Measurements from ENCODE around the gene PERM1. TPM values are rescaled to one million over a fixed set of nuclear protein-coding genes. Genes with fewer than 3 reads are reported as not detected.

The PERM1 gene
- total and polyA plus RNA-seq, 9 of the 15 experiments (the other 6 are each of a cell fraction or from before 2014, with no cell fraction given) = not detected

DNA sequence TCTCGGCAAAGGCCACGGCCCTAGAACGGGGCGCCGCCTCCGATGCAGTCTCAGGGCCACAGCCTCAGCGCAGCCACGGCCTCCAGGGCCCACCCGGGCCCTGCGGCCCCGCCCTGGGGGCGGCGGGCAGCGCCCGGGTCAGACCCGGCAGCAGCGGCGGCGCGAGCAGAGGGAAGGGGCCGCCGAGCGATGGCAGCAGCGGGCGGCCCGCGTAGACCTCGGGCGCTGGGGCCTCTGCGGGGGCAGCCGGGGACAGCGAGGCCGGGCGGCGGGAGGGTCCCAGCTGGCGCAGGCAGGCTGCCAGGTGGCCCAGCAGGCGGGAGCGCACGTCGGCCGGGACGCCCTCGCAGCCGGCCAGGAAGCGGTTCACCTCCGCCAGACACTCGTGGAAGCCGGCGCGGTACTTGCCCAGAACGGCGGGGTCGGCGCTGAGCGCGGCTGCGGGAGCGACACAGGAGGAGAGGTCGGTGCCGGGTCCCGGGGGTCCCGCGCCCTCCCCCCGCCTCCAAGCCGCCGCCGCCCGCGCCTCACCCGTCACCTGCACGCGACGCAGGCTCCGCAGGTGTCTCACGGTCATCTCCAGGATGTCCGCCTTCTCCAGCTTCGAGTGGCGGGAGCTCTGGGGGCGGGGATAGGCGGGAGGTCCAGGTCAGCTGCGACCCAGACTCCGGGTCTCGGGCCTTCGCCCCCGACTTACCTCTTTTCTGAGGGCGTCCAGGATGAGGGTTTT lies 17.3 kb upstream of the PERM1 start (continued):
- TF ChIP-seq, protein P1, sequence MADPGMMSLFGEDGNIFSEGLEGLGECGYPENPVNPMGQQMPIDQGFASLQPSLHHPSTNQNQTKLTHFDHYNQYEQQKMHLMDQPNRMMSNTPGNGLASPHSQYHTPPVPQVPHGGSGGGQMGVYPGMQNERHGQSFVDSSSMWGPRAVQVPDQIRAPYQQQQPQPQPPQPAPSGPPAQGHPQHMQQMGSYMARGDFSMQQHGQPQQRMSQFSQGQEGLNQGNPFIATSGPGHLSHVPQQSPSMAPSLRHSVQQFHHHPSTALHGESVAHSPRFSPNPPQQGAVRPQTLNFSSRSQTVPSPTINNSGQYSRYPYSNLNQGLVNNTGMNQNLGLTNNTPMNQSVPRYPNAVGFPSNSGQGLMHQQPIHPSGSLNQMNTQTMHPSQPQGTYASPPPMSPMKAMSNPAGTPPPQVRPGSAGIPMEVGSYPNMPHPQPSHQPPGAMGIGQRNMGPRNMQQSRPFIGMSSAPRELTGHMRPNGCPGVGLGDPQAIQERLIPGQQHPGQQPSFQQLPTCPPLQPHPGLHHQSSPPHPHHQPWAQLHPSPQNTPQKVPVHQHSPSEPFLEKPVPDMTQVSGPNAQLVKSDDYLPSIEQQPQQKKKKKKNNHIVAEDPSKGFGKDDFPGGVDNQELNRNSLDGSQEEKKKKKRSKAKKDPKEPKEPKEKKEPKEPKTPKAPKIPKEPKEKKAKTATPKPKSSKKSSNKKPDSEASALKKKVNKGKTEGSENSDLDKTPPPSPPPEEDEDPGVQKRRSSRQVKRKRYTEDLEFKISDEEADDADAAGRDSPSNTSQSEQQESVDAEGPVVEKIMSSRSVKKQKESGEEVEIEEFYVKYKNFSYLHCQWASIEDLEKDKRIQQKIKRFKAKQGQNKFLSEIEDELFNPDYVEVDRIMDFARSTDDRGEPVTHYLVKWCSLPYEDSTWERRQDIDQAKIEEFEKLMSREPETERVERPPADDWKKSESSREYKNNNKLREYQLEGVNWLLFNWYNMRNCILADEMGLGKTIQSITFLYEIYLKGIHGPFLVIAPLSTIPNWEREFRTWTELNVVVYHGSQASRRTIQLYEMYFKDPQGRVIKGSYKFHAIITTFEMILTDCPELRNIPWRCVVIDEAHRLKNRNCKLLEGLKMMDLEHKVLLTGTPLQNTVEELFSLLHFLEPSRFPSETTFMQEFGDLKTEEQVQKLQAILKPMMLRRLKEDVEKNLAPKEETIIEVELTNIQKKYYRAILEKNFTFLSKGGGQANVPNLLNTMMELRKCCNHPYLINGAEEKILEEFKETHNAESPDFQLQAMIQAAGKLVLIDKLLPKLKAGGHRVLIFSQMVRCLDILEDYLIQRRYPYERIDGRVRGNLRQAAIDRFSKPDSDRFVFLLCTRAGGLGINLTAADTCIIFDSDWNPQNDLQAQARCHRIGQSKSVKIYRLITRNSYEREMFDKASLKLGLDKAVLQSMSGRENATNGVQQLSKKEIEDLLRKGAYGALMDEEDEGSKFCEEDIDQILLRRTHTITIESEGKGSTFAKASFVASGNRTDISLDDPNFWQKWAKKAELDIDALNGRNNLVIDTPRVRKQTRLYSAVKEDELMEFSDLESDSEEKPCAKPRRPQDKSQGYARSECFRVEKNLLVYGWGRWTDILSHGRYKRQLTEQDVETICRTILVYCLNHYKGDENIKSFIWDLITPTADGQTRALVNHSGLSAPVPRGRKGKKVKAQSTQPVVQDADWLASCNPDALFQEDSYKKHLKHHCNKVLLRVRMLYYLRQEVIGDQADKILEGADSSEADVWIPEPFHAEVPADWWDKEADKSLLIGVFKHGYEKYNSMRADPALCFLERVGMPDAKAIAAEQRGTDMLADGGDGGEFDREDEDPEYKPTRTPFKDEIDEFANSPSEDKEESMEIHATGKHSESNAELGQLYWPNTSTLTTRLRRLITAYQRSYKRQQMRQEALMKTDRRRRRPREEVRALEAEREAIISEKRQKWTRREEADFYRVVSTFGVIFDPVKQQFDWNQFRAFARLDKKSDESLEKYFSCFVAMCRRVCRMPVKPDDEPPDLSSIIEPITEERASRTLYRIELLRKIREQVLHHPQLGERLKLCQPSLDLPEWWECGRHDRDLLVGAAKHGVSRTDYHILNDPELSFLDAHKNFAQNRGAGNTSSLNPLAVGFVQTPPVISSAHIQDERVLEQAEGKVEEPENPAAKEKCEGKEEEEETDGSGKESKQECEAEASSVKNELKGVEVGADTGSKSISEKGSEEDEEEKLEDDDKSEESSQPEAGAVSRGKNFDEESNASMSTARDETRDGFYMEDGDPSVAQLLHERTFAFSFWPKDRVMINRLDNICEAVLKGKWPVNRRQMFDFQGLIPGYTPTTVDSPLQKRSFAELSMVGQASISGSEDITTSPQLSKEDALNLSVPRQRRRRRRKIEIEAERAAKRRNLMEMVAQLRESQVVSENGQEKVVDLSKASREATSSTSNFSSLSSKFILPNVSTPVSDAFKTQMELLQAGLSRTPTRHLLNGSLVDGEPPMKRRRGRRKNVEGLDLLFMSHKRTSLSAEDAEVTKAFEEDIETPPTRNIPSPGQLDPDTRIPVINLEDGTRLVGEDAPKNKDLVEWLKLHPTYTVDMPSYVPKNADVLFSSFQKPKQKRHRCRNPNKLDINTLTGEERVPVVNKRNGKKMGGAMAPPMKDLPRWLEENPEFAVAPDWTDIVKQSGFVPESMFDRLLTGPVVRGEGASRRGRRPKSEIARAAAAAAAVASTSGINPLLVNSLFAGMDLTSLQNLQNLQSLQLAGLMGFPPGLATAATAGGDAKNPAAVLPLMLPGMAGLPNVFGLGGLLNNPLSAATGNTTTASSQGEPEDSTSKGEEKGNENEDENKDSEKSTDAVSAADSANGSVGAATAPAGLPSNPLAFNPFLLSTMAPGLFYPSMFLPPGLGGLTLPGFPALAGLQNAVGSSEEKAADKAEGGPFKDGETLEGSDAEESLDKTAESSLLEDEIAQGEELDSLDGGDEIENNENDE (IDR thresholded peaks at IDR 0.05; ENCODE audit: low read depth, low read length) = no peak
- TF ChIP-seq POLR3A (IDR thresholded peaks at IDR 0.05; ENCODE audit: borderline replicate concordance, extremely low read depth, insufficient read depth, insufficient read length) (no peak), TOE1 (IDR thresholded peaks at IDR 0.05; ENCODE audit: borderline replicate concordance) (no peak), TOE1 (CRISPR knock-in tag; IDR thresholded peaks at IDR 0.05; ENCODE audit: borderline replicate concordance, low read depth) (no peak), SOX6 (IDR thresholded peaks at IDR 0.05) (no peak), ZNF174 (CRISPR knock-in tag; IDR thresholded peaks at IDR 0.05) (no peak), MAFF (IDR thresholded peaks at IDR 0.05; ENCODE audit: low read length) (no peak), ZNF224 (CRISPR knock-in tag; IDR thresholded peaks at IDR 0.05) (no peak), PRMT5 (CRISPR knock-in tag; IDR thresholded peaks at IDR 0.05) (no peak), SIRT6 (IDR thresholded peaks at IDR 0.05; ENCODE audit: low read depth, low read length) (no peak), PRPF4 (IDR thresholded peaks at IDR 0.05; ENCODE audit: insufficient read depth, low read depth, low read length, poor library complexity, severe bottlenecking) (no peak)
- TF ChIP-seq, protein P2, sequence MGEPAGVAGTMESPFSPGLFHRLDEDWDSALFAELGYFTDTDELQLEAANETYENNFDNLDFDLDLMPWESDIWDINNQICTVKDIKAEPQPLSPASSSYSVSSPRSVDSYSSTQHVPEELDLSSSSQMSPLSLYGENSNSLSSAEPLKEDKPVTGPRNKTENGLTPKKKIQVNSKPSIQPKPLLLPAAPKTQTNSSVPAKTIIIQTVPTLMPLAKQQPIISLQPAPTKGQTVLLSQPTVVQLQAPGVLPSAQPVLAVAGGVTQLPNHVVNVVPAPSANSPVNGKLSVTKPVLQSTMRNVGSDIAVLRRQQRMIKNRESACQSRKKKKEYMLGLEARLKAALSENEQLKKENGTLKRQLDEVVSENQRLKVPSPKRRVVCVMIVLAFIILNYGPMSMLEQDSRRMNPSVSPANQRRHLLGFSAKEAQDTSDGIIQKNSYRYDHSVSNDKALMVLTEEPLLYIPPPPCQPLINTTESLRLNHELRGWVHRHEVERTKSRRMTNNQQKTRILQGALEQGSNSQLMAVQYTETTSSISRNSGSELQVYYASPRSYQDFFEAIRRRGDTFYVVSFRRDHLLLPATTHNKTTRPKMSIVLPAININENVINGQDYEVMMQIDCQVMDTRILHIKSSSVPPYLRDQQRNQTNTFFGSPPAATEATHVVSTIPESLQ (CRISPR knock-in tag; IDR thresholded peaks at IDR 0.05) = no peak

Measured in K562 (cell line).